GM21737 (cell line): Measurements from ENCODE around the gene TFIP11.

Experiments used
- ATAC-seq: cut with Tn5 transposase; IDR thresholded peaks from one replicate; pipeline ENCODE4 v1.9.1; 2021; ENCODE audit warnings: mild to moderate bottlenecking, moderate library complexity; ENCODE audit not compliant: unreplicated experiment

Gene TFIP11

GRCh38 chr22:26450453-26451185, 61.7 kb downstream of the TFIP11 start:
- no peak for ATAC-seq

DNA sequence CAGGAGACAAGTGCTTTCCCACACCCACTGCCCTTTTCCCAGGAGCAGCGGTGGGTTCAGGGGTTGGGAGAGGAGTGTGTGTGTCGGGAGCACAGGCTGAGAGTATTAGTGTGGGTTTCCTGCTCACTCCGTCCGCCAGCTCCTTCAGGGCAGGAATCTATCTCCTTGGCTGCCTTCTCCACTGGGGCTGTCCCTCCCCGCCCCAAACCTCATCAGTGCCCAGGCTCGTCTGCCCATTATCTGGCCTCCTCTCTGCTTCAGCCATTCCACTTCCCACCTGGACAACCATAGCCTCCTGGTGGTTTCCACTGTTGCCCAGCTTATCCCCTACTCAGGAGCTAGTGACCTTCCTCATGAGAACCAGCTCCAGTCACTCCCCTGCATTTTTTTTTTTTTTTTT, 63.3 kb downstream of the TFIP11 start:
- ATAC-seq = no peak

- ATAC-seq = no peak
These were observed 63.9 kb downstream of the TFIP11 start for GRCh38 chr22:26448334-26448733.

- no peak for ATAC-seq
These were observed 64.5 kb downstream of the TFIP11 start for GRCh38 chr22:26447584-26448329.

DNA sequence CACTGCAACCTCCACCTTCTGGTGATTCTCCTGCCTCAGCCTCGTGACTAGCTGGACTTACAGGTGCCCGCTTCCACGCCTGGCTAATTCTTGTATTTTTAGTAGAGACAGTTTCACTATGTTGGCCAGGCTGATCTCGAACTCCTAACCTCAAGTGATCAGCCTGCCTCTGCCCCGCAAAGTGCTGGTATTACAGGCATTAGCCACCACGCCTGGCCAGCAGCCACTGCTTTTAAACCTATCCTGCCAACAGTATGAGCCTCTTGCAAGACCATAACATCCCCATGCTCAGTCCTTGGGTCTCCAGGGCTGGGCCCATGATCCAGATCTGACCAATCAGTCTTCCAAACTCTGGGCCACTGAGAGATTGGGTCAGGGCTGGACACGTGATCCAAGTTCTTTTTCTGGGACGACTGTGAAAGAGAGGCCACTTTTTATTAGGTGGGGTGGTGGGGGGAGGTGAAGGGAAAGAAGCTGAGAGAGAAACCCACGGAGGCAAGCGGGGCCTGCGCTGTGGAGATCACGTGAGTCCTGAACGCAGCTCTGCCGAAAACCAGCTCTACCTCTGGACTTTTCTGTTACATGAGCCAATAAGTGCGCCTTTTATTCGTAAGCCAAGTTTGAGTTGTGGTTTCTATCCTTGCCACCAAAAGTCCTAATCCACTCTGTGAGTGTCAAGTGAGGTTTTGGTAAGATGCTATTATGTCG, 65.3 kb downstream of the TFIP11 start:
- ATAC-seq = no peak

DNA sequence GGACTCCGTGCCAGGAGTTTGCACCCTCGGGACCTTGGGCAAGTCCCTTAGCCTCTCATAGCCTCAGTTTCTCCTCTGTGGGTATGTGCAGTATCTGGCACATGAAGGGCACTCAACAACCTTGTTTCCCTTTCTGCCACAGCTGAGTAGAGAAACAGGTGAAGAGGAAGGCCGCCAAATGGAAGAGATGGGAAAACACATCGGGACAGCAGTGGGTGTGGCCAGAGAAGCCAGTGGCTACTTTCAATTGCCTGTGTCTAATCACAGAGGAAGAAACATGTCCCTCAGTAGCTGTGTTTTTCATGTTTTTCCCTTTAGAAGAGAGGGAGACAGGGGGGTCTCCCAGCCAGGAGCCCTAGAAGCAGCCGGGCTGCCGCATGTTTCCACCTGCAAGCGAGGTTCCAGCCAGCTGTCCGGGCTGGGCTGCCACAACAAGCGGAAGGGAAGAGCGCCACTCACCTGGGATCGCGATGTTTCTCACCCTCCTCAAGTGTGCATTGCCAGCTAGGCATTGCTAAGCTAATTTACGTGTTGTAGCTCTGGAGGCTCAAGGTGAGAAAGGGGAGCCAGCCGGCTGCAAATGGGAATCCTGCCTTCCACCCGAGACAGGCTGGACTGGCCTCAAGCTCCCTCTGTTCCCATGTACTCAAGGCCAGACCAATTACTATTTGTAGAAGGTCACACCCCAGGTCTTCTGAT, 66.5 kb downstream of the TFIP11 start:
- ATAC-seq = no peak

- ATAC-seq = no peak
These were observed 67.5 kb downstream of the TFIP11 start for GRCh38 chr22:26444777-26445176.

GRCh38 chr22:26443901-26444690, 68.2 kb downstream of the TFIP11 start:
- no peak for ATAC-seq

- no peak for ATAC-seq
These were observed 70.1 kb downstream of the TFIP11 start for GRCh38 chr22:26442086-26442756.
